ENCODE measurements around the gene AGMO.

- TF ChIP-seq, protein P1, sequence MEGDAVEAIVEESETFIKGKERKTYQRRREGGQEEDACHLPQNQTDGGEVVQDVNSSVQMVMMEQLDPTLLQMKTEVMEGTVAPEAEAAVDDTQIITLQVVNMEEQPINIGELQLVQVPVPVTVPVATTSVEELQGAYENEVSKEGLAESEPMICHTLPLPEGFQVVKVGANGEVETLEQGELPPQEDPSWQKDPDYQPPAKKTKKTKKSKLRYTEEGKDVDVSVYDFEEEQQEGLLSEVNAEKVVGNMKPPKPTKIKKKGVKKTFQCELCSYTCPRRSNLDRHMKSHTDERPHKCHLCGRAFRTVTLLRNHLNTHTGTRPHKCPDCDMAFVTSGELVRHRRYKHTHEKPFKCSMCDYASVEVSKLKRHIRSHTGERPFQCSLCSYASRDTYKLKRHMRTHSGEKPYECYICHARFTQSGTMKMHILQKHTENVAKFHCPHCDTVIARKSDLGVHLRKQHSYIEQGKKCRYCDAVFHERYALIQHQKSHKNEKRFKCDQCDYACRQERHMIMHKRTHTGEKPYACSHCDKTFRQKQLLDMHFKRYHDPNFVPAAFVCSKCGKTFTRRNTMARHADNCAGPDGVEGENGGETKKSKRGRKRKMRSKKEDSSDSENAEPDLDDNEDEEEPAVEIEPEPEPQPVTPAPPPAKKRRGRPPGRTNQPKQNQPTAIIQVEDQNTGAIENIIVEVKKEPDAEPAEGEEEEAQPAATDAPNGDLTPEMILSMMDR (IDR thresholded peaks at IDR 0.05) = no peak
- TF ChIP-seq EP300 (IDR thresholded peaks at IDR 0.05) = no peak
- TF ChIP-seq POLR2A (IDR thresholded peaks at IDR 0.05; ENCODE audit: low read depth) = no peak
Measured at GRCh38 chr7:15543256-15543655, 18.6 kb downstream of the AGMO start.
